Cardiac muscle cell (in vitro differentiated cells and primary cell): Measurements from ENCODE around the gene GNB3. TPM values are rescaled to one million over a fixed set of nuclear protein-coding genes. Genes with fewer than 3 reads are reported as not detected.
"Not testable (repeated sequence)": the region's sequence is repeated elsewhere in the genome, so short reads cannot be mapped to it uniquely, and the experiment has no call there.

Experiments
- DNase-seq, 2 donors: peaks; one replicate each; pipeline versions ENCODE4 v3.0.0 to v3.0.0-alpha.2; 2010 to 2017; ENCODE audit warnings: low read depth in 1 of 2, low spot score in 1 of 2
- H3K27ac ChIP-seq: fragments of 200-600 bp; sonication (generic); 2 replicates; pipeline ENCODE4 v1.5.1; 2016
- H3K27me3 ChIP-seq: fragments of 200-600 bp; sonication (generic); 2 replicates; pipeline ENCODE4 v1.6.0; 2016; ENCODE audit warnings: control low read depth
- H3K36me3 ChIP-seq: fragments of 200-600 bp; sonication (generic); 2 replicates; pipeline ENCODE4 v1.5.1; 2016; ENCODE audit warnings: control low read depth
- H3K4me1 ChIP-seq: fragments of 200-600 bp; sonication (generic); 2 replicates; pipeline ENCODE4 v1.8.1; 2017; ENCODE audit warnings: low read depth, mild to moderate bottlenecking, mixed run types
- H3K4me3 ChIP-seq: fragments of 200-600 bp; sonication (generic); 2 replicates; pipeline ENCODE4 v1.5.1; 2016; ENCODE audit warnings: mild to moderate bottlenecking
- H3K9me3 ChIP-seq: fragments of 200-600 bp; sonication (generic); 2 replicates; pipeline ENCODE4 v1.5.1; 2017; ENCODE audit warnings: low read depth, mild to moderate bottlenecking, control low read depth
- polyA plus RNA-seq: library from polyadenylated mRNA; unstranded; fragments of >200 nt; fragmentation: Nextera tagmentation; extraction: Ambion mirVana; gene quantifications from 2 replicates; pipeline ENCODE4 v1.2.1, GENCODE V29; 2016
- total RNA-seq: library from RNA; depleted of rRNA; stranded (reverse); fragments of >200 nt; gene quantifications from 2 replicates; pipeline ENCODE4 v1.2.3, GENCODE V29; 2016
- TF ChIP-seq, protein P1 (sequence below): IDR thresholded peaks from 2 replicates; pipeline ENCODE4 v1.5.1; 2012; ENCODE audit warnings: low read depth, mild to moderate bottlenecking, low read length

Gene GNB3
- total and polyA plus RNA-seq, 2 experiments from 2014 or later: 1.7 to 5.2 TPM

GRCh38 chr12:6868211-6869048 is 27.7 kb downstream of the GNB3 start:
- H3K27ac ChIP-seq: peak overlapping the region; percentile 86
- H3K4me1 ChIP-seq: peaks cover 7% of the 10 kb centered on the region
- peak in 1 of 2 donors; percentile 16 for DNase-seq
- no peaks in the 10 kb centered on the region for H3K27me3 ChIP-seq
- peaks cover 38% of the 10 kb centered on the region for H3K36me3 ChIP-seq
- no peaks in the 10 kb centered on the region for H3K9me3 ChIP-seq
- TF ChIP-seq, protein P1, sequence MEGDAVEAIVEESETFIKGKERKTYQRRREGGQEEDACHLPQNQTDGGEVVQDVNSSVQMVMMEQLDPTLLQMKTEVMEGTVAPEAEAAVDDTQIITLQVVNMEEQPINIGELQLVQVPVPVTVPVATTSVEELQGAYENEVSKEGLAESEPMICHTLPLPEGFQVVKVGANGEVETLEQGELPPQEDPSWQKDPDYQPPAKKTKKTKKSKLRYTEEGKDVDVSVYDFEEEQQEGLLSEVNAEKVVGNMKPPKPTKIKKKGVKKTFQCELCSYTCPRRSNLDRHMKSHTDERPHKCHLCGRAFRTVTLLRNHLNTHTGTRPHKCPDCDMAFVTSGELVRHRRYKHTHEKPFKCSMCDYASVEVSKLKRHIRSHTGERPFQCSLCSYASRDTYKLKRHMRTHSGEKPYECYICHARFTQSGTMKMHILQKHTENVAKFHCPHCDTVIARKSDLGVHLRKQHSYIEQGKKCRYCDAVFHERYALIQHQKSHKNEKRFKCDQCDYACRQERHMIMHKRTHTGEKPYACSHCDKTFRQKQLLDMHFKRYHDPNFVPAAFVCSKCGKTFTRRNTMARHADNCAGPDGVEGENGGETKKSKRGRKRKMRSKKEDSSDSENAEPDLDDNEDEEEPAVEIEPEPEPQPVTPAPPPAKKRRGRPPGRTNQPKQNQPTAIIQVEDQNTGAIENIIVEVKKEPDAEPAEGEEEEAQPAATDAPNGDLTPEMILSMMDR: peak; percentile 35
- peak overlapping the region; percentile 97 for H3K4me3 ChIP-seq

DNA sequence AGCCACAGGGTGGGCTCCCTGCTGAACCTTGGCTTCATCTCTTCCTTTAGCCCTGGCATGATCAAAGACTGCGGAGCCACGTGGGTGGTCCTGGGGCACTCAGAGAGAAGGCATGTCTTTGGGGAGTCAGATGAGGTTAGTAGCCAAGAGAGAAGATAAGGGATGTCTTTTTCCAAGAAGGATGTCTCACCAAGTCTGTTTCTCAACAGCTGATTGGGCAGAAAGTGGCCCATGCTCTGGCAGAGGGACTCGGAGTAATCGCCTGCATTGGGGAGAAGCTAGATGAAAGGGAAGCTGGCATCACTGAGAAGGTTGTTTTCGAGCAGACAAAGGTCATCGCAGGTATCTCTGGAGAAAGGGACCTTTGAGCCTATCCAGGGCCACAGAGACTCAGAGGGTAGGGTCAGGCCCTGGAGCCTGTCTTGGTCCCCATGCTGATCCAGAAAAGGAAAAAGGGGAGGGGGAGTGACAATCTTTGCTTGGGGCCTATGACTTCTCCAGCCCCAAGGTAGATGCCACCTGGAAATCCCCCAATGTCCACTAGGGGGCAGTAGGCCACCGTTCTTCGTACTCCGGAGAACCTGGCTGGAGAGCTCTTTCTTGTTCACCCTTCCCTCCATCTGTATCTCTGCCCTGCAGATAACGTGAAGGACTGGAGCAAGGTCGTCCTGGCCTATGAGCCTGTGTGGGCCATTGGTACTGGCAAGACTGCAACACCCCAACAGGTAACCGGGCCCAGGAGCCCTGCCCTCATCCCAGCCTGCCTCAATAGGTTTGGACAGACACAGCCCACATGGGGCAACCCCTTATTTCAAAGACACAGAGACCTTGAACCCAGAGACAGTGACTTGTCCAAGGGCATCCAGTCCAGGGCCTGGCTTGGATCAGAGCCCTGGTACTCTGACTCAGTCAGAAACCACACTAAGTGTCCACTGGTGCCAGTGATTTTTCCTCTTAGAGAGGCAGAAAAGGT is 28.6 kb downstream of the GNB3 start:
- peak overlapping the region; percentile 97 for H3K4me3 ChIP-seq
- DNase-seq: peak; percentile 80 to 90
- H3K27me3 ChIP-seq: no peaks in the 10 kb centered on the region
- H3K4me1 ChIP-seq: peaks cover 12% of the 10 kb centered on the region
- H3K9me3 ChIP-seq: no peaks in the 10 kb centered on the region
- H3K27ac ChIP-seq: peak overlapping the region; percentile 86
- TF ChIP-seq, protein P1: peak; percentile 86
- peaks cover 29% of the 10 kb centered on the region for H3K36me3 ChIP-seq

- H3K27me3 ChIP-seq, H3K9me3 ChIP-seq, DNase-seq, H3K4me3 ChIP-seq: not testable (repeated sequence)
- Histone ChIP-seq H3K36me3 (peaks cover 22% of the 10 kb centered on the region), H3K4me1 (peaks cover 12% of the 10 kb centered on the region), H3K27ac (peak overlapping the region; percentile 21)
Measured at GRCh38 chr12:6870304-6870703, 29.6 kb downstream of the GNB3 start.

GRCh38 chr12:6871052-6871957 is 30.6 kb downstream of the GNB3 start:
- Histone ChIP-seq H3K27ac (peak overlapping the region; percentile 21), H3K9me3 (no peaks in the 10 kb centered on the region), H3K4me3 (no peak overlapping the region), H3K4me1 (peaks cover 12% of the 10 kb centered on the region), H3K27me3 (no peaks in the 10 kb centered on the region), H3K36me3 (peaks cover 19% of the 10 kb centered on the region)
- TF ChIP-seq, protein P1: no peak
- DNase-seq: peak in 1 of 2 donors; percentile 21

DNA sequence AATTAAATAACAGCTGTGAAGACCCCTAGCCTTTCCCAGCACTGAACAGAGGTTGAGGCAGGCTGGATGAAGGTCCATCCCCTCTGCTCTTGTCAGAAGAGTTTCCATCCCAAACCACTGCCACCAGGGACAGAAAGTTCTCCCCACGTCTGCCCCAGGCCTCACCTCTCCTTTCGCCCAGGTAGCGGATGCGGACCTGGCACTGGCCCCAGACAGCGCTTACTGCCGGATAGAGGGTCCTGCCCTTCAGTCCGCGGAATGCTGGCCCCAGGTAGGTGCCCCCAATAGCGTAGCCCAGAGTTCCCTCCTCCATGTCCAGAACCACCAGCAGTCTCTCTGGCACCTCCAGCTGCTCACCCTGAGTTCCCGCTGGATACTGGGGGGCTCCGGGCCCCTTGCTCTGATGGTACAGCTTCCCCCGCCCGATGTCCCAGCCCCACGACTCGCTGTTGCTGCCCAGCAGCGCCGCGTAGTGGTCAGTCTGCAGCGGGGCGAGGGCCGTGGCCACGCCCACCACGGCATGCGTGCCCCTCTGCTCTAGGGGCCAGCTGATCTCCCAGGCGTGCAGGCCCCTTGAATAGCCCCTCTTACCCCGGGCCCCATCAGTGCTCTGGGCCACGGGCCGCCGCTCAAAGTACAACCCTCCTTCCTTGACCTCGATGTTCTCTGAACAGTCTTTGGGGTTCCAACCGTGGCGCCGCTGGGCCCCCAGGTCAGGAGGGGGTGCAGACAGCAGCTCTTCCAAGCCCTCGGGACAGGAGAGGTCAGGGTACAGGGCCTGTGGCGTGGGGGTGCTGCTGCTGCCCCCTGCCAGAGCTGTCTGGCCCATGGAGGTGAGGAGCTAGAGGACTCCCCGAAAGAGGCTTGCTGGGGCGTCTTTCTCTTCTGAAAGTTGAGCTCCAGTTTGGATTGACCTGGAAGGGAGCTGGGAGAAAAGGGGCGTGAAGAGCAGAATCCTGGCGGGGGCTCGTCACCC is 31.6 kb downstream of the GNB3 start:
- peaks cover 19% of the 10 kb centered on the region for H3K36me3 ChIP-seq
- H3K4me3 ChIP-seq: peak overlapping the region; percentile 57
- H3K4me1 ChIP-seq: peaks cover 12% of the 10 kb centered on the region
- H3K27ac ChIP-seq: peak overlapping the region; percentile 69
- H3K27me3 ChIP-seq: no peaks in the 10 kb centered on the region
- DNase-seq: peak; percentile 79 to 91
- TF ChIP-seq, protein P1: peak; percentile 98
- H3K9me3 ChIP-seq: no peaks in the 10 kb centered on the region
